ENCODE data around the gene MAMDC4.
A peak's percentile ranks its signal among the peaks of the same experiment; 100 is the strongest.
"Not testable (repeated sequence)": the region's sequence is repeated elsewhere in the genome, so short reads cannot be mapped to it uniquely, and the experiment has no call there.

MAMDC4 gene

GRCh38 chr9:136840877-136841645 is 11.1 kb upstream of the MAMDC4 start:
- Histone ChIP-seq H4K20me1 (peaks cover 0 to 67% (median 38%) of the 10 kb centered on the region in 11 experiments; a peak in 20 of 22 replicates), H3K4me1 (peaks cover 29 to 49% (median 43%) of the 10 kb centered on the region in 10 experiments), H3K9ac (peak overlapping the region in 7 of 11 experiments; percentile 0 to 79 (median 40); a peak in 10 of 22 replicates), H3K4me3 (no peak overlapping the region), H3K36me3 (peaks cover 19 to 52% (median 44%) of the 10 kb centered on the region in 11 experiments; a peak in 20 of 22 replicates), H3K9me3 (replicated peaks in 1 of 11) (peaks cover 0 to 14% (median 9%) of the 10 kb centered on the region in 11 experiments; a peak in 12 of 22 replicates), H3K27ac (peak overlapping the region in 1 of 11 experiments; percentile 52; a peak in 3 of 22 replicates), H3K27me3 (peaks cover 15 to 25% (median 23%) of the 10 kb centered on the region in 11 experiments), H3K4me2 (peak overlapping the region; percentile 86 to 98 (median 94))
- TF ChIP-seq Cebpa-rat (IDR thresholded peaks at IDR 0.05): no peak

DNA sequence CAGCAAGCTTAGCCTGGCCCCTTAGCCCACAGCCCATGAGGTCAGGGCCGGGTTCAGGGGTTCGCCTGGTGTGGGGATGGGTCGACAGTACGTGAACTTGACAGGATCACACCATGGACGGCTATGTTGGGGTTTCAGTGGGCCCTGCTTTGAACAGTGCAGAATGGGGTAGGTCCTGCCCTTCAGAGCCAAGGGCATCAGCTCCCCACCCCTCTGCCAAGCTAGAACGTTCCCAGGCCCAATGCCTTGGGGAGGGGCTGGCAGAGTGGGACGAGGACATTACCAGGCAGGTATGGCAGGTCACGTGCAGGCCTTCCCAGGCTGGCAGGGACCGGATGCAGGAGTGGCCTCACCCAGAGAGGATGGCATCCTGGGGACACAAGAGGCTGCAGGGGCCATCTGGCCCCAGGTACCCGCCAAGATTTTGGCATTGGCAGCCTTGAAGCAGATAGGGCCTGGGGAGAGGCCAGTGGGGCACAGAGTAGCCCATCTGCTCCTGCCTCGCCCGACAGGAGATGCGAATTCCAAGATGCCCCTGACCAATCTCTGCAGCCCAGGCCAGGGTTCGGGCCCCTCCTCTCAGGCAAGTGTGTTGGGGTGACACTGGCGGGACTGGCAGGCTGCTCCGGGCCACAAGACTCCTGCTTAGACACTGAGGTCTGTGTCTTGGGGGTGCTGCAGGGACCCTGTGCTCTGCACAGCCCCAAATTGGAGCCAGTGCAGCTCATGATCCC is 10.3 kb upstream of the MAMDC4 start:
- Histone ChIP-seq H3K36me3 (peaks cover 17 to 44% (median 36%) of the 10 kb centered on the region in 11 experiments; a peak in 20 of 22 replicates), H3K9me3 (replicated peaks in 1 of 11) (peaks cover 0 to 21% (median 9%) of the 10 kb centered on the region in 11 experiments; a peak in 12 of 22 replicates), H3K4me3 (peak overlapping the region in 9 of 10 experiments; percentile 56 to 71 (median 61); a peak in 13 of 20 replicates), H3K4me2 (peak overlapping the region; percentile 86 to 98 (median 94)), H3K27me3 (peaks cover 20 to 33% (median 30%) of the 10 kb centered on the region in 11 experiments), H4K20me1 (peaks cover 0 to 59% (median 35%) of the 10 kb centered on the region in 11 experiments; a peak in 20 of 22 replicates), H3K9ac (peak overlapping the region in 8 of 11 experiments; percentile 38 to 79 (median 70); a peak in 15 of 22 replicates), H3K27ac (peak overlapping the region in 1 of 11 experiments; percentile 52; a peak in 3 of 22 replicates), H3K4me1 (peaks cover 29 to 53% (median 44%) of the 10 kb centered on the region in 10 experiments)

- peaks cover 0 to 58% (median 35%) of the 10 kb centered on the region in 11 experiments; a peak in 20 of 22 replicates for H4K20me1 ChIP-seq
- H3K4me1 ChIP-seq: peaks cover 29 to 57% (median 44%) of the 10 kb centered on the region in 10 experiments
- H3K9ac ChIP-seq: peak within 1 kb of the TSS; percentile 49 to 79 (median 69); a peak in 21 of 22 replicates
- peak within 1 kb of the TSS; percentile 51 to 71 (median 60) for H3K4me3 ChIP-seq
- H3K27me3 ChIP-seq: peaks cover 21 to 38% (median 34%) of the 10 kb centered on the region in 11 experiments
- H3K9me3 ChIP-seq (replicated peaks in 1 of 11): peaks cover 0 to 22% (median 9%) of the 10 kb centered on the region in 11 experiments; a peak in 12 of 22 replicates
- H3K36me3 ChIP-seq: peaks cover 17 to 40% (median 33%) of the 10 kb centered on the region in 11 experiments; a peak in 20 of 22 replicates
- peak within 1 kb of the TSS in 4 of 11 experiments; percentile 25 to 53 (median 42); a peak in 4 of 22 replicates for H3K27ac ChIP-seq
- peak within 1 kb of the TSS; percentile 86 to 98 (median 94) for H3K4me2 ChIP-seq
These were observed 9.7 kb upstream of the MAMDC4 start, which contains the start of gene AJM1 for GRCh38 chr9:136842380-136842948. Gene AJM1, plus strand, starts transcription at chr9:136842478. Its CDS starts 1,937 bp downstream, at chr9:136844415.

- Histone ChIP-seq H3K36me3 (peaks cover 17 to 32% (median 26%) of the 10 kb centered on the region in 11 experiments; a peak in 20 of 22 replicates), H3K9me3 (replicated peaks in 1 of 11) (peaks cover 0 to 22% (median 9%) of the 10 kb centered on the region in 11 experiments; a peak in 12 of 22 replicates), H3K4me3 (peak overlapping the region in 6 of 10 experiments; percentile 32 to 66 (median 41); a peak in 7 of 20 replicates), H3K27me3 (peaks cover 21 to 46% (median 42%) of the 10 kb centered on the region in 11 experiments), H3K9ac (peak overlapping the region; percentile 11 to 62 (median 50); a peak in 16 of 22 replicates), H3K4me2 (peak overlapping the region; percentile 79 to 98 (median 94)), H4K20me1 (peaks cover 0 to 56% (median 35%) of the 10 kb centered on the region in 11 experiments; a peak in 20 of 22 replicates), H3K4me1 (peaks cover 29 to 65% (median 52%) of the 10 kb centered on the region in 10 experiments)
- not testable (repeated sequence) for H3K27ac ChIP-seq
These were observed 8.9 kb upstream of the MAMDC4 start for GRCh38 chr9:136843159-136843800.

- H3K4me1 ChIP-seq: peaks cover 29 to 67% (median 53%) of the 10 kb centered on the region in 10 experiments
- H4K20me1 ChIP-seq: peaks cover 0 to 49% (median 33%) of the 10 kb centered on the region in 11 experiments; a peak in 20 of 22 replicates
- peaks cover 21 to 47% (median 42%) of the 10 kb centered on the region in 11 experiments for H3K27me3 ChIP-seq
- peak overlapping the region; percentile 79 to 98 (median 94) for H3K4me2 ChIP-seq
- not testable (repeated sequence) for H3K27ac ChIP-seq
- H3K9me3 ChIP-seq (replicated peaks in 1 of 11): peaks cover 0 to 22% (median 9%) of the 10 kb centered on the region in 11 experiments; a peak in 12 of 22 replicates
- peaks cover 16 to 24% (median 18%) of the 10 kb centered on the region in 11 experiments; a peak in 20 of 22 replicates for H3K36me3 ChIP-seq
- H3K4me3 ChIP-seq: peak overlapping the region in 3 of 10 experiments; percentile 34 to 66 (median 61); a peak in 5 of 20 replicates
- H3K9ac ChIP-seq: peak overlapping the region in 5 of 11 experiments; percentile 47 to 58 (median 50); a peak in 4 of 22 replicates
These were observed 8.1 kb upstream of the MAMDC4 start for GRCh38 chr9:136843801-136844740.

DNA sequence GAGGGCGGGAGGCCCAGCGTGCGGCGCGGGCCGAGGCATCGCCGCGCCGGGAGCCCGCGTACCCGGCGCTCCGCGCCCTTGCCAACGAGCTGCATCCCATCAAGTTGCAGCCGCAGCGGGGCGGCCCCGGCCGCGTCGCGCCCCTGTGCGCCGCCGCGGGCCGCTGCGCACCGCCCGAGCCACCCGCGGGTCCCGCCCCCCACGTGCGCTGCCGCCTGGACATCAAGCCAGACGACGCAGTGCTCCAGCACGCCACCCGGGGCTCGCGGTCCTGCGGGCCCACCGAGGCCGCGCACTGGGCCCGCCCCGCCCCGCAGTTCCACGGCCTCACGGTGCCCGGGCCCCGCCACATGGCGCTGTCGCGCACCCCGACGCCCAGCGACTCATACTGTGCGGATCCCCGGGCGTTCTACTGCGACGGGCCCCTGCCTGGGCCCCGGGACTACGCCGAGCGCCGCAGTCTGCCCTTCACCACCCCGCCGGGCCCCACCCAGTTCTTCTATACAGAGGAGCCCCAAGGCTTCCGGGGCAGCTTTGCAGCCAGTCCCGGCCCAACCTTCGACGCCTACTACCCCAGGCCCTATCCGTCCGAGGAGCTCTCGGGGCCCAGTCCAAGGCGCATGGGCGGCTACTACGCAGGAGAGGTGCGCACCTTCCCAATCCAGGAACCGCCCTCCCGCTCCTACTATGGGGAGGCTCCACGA is 7.2 kb upstream of the MAMDC4 start:
- H3K9me3 ChIP-seq (replicated peaks in 1 of 11): peaks cover 0 to 22% (median 9%) of the 10 kb centered on the region in 11 experiments; a peak in 12 of 22 replicates
- H3K27me3 ChIP-seq: peaks cover 21 to 47% (median 42%) of the 10 kb centered on the region in 11 experiments
- no peak overlapping the region for H3K27ac ChIP-seq
- H3K36me3 ChIP-seq: peaks cover 8 to 15% (median 10%) of the 10 kb centered on the region in 11 experiments; a peak in 18 of 22 replicates
- TF ChIP-seq Cebpa-rat (IDR thresholded peaks at IDR 0.05): no peak
- H3K4me3 ChIP-seq: no peak overlapping the region
- no peak overlapping the region for H3K9ac ChIP-seq
- peaks cover 3 to 45% (median 30%) of the 10 kb centered on the region in 11 experiments; a peak in 21 of 22 replicates for H4K20me1 ChIP-seq
- H3K4me2 ChIP-seq: no peak overlapping the region; a peak in 1 of 22 replicates
- peaks cover 31 to 64% (median 54%) of the 10 kb centered on the region in 10 experiments for H3K4me1 ChIP-seq

Data from BLaER1 treated with 17β-estradiol and CSF1 and Interleukin-3, amounts not matched to agents 10 nM and 100 nM (cell line).